Measurements from ENCODE around the gene MGARP. TPM values are rescaled to one million over a fixed set of nuclear protein-coding genes. Genes with fewer than 3 reads are reported as not detected.

Gene MGARP
- total RNA-seq, 2 donors from 2014 or later, result not detected

DNA sequence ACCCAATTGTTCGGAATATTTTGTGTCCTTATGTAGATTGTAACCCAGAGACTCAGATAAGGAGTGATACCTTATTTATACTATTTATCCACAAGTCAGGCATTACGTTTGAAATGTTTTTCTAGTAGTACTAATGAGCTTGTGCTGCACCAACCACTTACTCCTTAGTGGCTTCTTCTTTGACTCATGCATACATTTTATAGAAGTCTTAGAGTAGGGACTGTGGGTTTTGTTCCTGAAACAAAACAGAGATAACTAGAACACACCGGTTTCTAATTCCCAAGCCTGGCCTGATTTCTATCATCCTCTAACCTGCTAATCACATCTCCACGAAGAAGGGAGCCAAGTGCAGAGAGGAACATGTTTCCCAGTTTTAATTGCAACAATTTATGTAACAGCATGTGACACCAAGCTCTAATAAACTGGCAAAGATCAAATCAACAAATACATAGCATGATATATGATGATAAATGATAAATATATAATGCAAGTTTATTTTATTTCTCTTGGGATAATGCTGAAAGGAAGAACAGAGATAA, 32.3 kb downstream of the MGARP start:
- H3K27ac Mint-ChIP-seq, result peak overlapping the region; percentile 47
- H3K9me3 ChIP-seq (ENCODE audit: control insufficient read depth, low read length, poor library complexity, severe bottlenecking), result no peaks in the 10 kb centered on the region
- DNase-seq, result no peak
- no peak for ATAC-seq
- H3K4me3 Mint-ChIP-seq, result no peak overlapping the region
- no peaks in the 10 kb centered on the region for H3K27me3 Mint-ChIP-seq
- H3K36me3 Mint-ChIP-seq (ENCODE audit: low read depth), result no peaks in the 10 kb centered on the region
- H3K4me1 Mint-ChIP-seq, result peaks cover 3% of the 10 kb centered on the region

DNA sequence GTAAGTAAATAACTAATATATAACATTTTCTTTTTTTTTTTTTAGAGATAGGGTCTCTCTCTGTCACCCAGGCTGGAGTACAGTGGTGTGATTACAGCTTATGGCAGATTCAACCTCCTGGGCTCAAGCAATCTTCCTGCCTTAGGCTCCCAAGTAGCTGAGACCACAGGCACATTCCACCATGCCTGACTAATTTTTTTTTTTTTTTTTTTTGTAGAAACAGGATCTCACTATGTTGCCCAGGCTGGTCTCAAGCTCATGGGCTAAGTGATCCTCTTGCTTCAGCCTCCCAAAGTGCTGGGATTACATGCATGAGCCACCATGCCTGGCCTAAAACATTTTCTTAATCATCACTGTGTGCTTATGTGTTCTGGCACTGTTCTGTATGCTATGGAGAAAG, 32.8 kb downstream of the MGARP start:
- H3K27ac Mint-ChIP-seq, result no peak overlapping the region

DNA sequence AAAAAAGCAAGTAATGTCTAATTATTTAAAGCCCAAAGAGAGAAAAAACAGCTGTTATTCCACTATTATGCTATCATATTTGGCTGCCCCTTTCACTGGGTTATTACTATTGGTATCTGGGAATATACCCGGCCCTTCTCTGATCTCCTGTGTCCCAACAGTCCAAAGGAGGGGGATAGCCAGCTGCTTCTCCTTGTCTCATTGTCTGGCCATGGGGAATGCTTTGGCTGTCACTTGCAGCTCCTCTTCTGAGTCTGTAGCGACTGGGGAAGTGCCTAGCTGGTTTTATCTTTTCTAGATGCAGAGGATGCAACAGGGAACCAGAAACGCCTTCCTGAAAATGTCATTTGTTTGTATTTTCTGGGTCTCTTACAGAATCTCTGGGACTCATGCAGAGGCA, 33.9 kb downstream of the MGARP start:
- H3K27me3 Mint-ChIP-seq, result no peaks in the 10 kb centered on the region
- no peaks in the 10 kb centered on the region for H3K9me3 ChIP-seq (ENCODE audit: control insufficient read depth, low read length, poor library complexity, severe bottlenecking)
- DNase-seq (no peak), ATAC-seq (no peak)
- H3K4me3 Mint-ChIP-seq, result no peak overlapping the region
- peaks cover 6% of the 10 kb centered on the region for H3K4me1 Mint-ChIP-seq
- H3K36me3 Mint-ChIP-seq (ENCODE audit: low read depth), result no peaks in the 10 kb centered on the region
- no peak overlapping the region for H3K27ac Mint-ChIP-seq

More for the DNA sequence above, 32.8 kb downstream of the MGARP start:
- Mint-ChIP-seq H3K27me3 (no peaks in the 10 kb centered on the region), H3K4me1 (peaks cover 5% of the 10 kb centered on the region), H3K4me3 (no peak overlapping the region), H3K36me3 (ENCODE audit: low read depth) (no peaks in the 10 kb centered on the region)
- H3K9me3 ChIP-seq (ENCODE audit: control insufficient read depth, low read length, poor library complexity, severe bottlenecking), result no peaks in the 10 kb centered on the region
- DNase-seq (no peak), ATAC-seq (no peak)

DNA sequence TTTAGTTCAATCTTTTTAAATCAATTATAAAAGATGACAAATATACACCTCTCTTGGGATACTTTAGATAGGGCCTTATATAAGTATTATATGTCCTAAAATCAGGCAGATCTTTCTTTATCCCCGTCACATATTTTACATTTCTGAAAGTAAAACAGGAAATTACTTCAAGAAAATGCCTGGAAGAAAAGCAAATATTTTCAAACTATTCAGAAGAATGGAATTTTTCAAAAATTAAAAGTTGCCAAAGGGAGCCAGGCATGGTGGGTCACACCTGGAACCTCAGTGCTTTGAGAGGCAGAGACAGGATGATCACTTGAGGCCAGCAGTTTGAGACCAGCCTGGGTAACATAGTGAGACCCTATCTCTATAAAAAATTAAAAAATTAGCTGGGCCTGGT, 34.4 kb downstream of the MGARP start:
- H3K36me3 Mint-ChIP-seq (ENCODE audit: low read depth), result no peaks in the 10 kb centered on the region
- no peak overlapping the region for H3K4me3 Mint-ChIP-seq
- no peak for ATAC-seq

DNA sequence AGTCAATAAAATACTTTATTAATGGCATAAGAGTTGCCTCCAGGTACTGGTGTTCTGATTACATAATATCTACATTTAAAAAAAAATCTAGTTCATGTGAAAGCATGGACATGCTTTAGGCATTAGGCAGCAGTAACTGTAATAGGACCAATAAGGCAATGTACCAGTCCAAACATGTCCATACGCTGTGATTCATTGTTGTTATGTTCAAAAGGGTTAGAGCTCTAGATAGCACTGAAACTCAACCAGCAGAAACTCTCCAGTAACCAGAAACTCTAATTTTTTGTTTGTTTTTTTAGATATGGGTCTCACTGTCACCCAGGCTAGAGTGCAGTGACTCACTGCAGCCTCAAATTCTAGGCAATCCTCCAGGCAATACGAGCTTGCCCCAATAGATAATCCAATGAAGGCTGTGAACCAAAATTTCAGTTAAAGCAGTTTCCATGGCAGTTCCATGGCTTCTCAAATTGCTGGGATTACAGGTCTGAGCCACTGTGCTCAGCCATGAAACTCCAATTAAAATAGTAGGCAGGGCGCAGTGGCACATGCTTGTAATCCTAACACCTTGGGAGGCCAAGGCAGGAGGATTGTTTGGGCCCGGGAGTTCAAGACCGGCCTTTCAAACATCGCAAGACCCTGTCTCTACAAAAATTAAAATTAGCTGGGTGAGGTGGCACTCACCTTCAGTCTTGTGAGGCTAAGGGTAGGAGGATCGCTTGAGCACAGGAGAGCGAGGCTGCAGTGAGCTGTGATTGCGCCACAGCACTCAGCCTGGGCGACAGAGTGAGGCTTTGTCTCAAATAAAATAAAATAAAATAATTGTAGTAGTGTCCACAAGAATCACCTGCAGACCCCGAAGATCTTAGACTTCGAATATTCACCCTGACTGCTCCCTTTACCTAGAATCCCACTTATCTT, 36.3 kb downstream of the MGARP start:
- Mint-ChIP-seq H3K27me3 (no peaks in the 10 kb centered on the region), H3K36me3 (ENCODE audit: low read depth) (no peaks in the 10 kb centered on the region), H3K4me1 (peaks cover 6% of the 10 kb centered on the region), H3K27ac (no peak overlapping the region), H3K4me3 (no peak overlapping the region)
- DNase-seq (no peak), ATAC-seq (no peak)
- H3K9me3 ChIP-seq (ENCODE audit: control insufficient read depth, low read length, poor library complexity, severe bottlenecking), result no peaks in the 10 kb centered on the region

More for the DNA sequence above, 34.4 kb downstream of the MGARP start:
- Mint-ChIP-seq H3K4me1 (peaks cover 6% of the 10 kb centered on the region), H3K27ac (no peak overlapping the region), H3K27me3 (no peaks in the 10 kb centered on the region)
- DNase-seq, result no peak
- no peaks in the 10 kb centered on the region for H3K9me3 ChIP-seq (ENCODE audit: control insufficient read depth, low read length, poor library complexity, severe bottlenecking)

DNA sequence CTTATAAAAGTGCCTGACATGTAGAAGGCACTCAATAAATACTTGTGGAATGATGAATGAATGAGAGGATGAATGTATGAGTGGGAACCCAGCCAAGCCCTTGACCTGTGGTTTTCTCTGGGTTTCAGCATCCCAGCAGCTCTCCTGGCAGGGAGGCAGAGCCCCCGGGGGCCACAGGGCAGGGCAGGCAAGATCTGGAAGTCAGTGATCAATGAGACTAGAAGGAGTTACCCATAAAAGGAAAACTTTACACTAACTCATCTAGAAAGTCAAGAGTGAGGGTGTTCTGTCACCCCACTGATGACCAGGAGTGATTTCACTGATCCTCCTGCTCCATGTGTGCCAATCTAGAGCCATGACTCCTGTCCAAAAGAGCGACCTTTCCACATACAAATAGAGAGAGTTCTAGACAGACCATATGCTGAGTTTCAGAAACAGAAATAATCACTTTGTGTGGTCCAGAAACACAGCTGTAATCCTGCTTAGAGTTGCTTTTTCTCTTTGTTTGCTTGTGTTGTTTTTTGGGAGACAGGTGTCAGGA, 37.4 kb downstream of the MGARP start:
- H3K27ac Mint-ChIP-seq, result no peak overlapping the region
- no peak overlapping the region for H3K4me3 Mint-ChIP-seq
- no peaks in the 10 kb centered on the region for H3K27me3 Mint-ChIP-seq
- no peaks in the 10 kb centered on the region for H3K9me3 ChIP-seq (ENCODE audit: control insufficient read depth, low read length, poor library complexity, severe bottlenecking)
- DNase-seq, result no peak
- no peak for ATAC-seq
- no peaks in the 10 kb centered on the region for H3K36me3 Mint-ChIP-seq (ENCODE audit: low read depth)
- H3K4me1 Mint-ChIP-seq, result peaks cover 7% of the 10 kb centered on the region

DNA sequence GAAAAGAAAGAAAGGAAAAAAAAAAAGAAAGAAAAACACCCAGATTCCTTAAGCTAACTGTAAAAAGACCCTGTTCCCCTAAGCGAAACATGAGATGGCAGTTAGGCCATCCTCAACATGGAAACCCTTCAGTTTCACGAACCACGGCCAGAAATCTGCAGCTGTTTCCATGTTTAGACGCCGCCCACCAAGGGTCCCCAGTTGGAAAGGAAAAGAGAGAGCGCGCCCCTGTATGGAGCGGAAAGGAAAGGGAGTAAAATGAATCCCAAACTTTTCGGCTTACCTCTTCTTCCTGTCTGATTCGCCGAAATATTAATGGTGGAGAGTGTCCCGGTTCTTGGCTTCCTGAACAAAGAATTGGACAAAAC, 38.3 kb downstream of the MGARP start:
- no peaks in the 10 kb centered on the region for H3K27me3 Mint-ChIP-seq

DNA sequence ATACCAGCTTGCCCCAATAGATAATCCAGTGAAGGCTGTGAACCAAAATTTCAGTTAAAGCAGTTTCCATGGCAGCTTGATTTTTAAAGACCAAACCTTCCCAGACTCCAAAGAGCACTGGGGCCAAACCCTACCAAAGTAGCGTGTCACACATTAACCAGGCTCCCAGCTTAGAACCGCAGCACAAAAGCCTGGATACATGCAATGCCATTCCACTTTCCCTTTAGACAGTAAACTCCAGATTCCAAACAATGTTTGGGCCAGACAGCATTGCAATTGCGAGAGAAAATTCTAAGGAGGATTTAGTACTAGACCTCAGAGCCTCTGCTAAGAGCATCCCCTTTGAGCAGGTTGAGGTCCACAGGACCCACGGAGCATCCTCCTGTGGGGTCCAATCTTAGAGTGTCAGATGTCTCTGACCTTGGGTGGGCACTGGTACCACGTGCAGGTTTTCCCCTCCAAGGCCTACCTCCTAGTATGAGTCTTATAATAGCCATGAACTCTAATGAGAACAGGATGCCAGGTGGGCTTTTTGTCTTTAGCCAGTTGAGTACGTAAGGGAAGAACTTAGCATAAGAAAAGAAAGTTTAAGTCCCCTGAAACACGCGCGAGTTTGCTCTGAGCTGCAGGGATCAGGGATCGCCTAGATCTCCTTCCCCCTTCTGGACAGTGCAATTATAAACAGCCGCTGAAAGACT, 38.8 kb downstream of the MGARP start:
- no peaks in the 10 kb centered on the region for H3K9me3 ChIP-seq (ENCODE audit: control insufficient read depth, low read length, poor library complexity, severe bottlenecking)
- H3K4me1 Mint-ChIP-seq, result peaks cover 8% of the 10 kb centered on the region
- H3K36me3 Mint-ChIP-seq (ENCODE audit: low read depth), result no peaks in the 10 kb centered on the region
- ATAC-seq (no peak), DNase-seq (no peak)
- H3K27ac Mint-ChIP-seq, result no peak overlapping the region
- H3K4me3 Mint-ChIP-seq, result no peak overlapping the region
- no peaks in the 10 kb centered on the region for H3K27me3 Mint-ChIP-seq

More for the DNA sequence above, 38.3 kb downstream of the MGARP start:
- Mint-ChIP-seq H3K27ac (no peak overlapping the region), H3K4me3 (no peak overlapping the region), H3K4me1 (peaks cover 8% of the 10 kb centered on the region), H3K36me3 (ENCODE audit: low read depth) (no peaks in the 10 kb centered on the region)
- no peak for DNase-seq
- ATAC-seq, result no peak
- no peaks in the 10 kb centered on the region for H3K9me3 ChIP-seq (ENCODE audit: control insufficient read depth, low read length, poor library complexity, severe bottlenecking)

DNA sequence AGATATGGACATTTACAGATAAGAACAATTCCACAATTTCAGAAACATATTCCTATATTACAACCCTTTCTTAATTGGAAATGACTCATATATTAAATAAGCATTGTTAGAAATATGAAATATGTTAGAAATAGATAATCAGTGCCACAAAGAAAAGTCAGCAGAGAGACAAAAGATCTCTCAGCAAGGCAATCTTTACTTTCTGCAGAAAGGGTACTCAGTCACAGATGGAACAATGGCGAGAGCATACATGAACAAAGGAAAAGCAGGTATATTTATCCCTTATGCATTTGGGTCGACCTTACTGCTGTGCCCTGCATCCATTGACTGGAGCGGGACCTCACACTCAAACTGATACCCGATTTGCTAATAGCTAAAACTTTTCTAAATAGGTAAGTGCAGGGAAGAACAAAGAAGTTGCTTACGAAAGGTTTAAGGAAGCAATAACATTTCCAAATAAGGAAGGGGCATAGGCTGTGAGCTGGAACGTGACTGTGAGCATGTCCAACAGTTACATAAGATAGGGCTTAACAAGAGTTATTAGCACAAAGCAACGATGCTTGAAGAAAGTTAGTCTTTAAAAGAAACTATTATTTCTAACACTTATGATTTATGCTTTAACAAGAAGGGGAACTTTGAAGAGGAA, 40.8 kb downstream of the MGARP start:
- H3K9me3 ChIP-seq (ENCODE audit: control insufficient read depth, low read length, poor library complexity, severe bottlenecking), result no peaks in the 10 kb centered on the region
- Mint-ChIP-seq H3K4me3 (no peak overlapping the region), H3K36me3 (ENCODE audit: low read depth) (no peaks in the 10 kb centered on the region), H3K27me3 (no peaks in the 10 kb centered on the region), H3K27ac (no peak overlapping the region), H3K4me1 (peaks cover 5% of the 10 kb centered on the region)
- DNase-seq (no peak), ATAC-seq (no peak)

DNA sequence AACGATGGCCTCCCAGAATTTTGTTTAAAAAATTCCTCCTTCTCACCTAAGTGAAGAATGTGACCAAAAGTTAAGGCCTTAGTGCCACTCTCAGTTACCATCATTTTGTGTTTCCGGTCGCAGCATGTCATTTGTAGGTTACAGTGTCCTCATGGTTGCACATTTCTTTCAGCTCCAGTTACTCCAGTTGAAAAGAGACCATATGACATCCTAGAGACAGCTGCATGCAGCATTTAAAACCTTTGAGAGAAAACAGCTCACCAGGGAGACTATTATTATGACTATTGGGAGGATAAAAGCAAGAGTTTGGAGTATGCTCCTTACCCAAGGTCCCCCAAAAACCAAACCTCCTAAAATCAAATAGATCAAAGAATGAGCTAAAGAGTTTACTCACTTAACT, 45.8 kb downstream of the MGARP start:
- H3K4me1 Mint-ChIP-seq, result peaks cover 2% of the 10 kb centered on the region
- ATAC-seq (no peak), DNase-seq (no peak)
- no peaks in the 10 kb centered on the region for H3K36me3 Mint-ChIP-seq (ENCODE audit: low read depth)
- H3K4me3 Mint-ChIP-seq, result no peak overlapping the region
- H3K9me3 ChIP-seq (ENCODE audit: control insufficient read depth, low read length, poor library complexity, severe bottlenecking), result no peaks in the 10 kb centered on the region
- no peak overlapping the region for H3K27ac Mint-ChIP-seq
- no peaks in the 10 kb centered on the region for H3K27me3 Mint-ChIP-seq

DNA sequence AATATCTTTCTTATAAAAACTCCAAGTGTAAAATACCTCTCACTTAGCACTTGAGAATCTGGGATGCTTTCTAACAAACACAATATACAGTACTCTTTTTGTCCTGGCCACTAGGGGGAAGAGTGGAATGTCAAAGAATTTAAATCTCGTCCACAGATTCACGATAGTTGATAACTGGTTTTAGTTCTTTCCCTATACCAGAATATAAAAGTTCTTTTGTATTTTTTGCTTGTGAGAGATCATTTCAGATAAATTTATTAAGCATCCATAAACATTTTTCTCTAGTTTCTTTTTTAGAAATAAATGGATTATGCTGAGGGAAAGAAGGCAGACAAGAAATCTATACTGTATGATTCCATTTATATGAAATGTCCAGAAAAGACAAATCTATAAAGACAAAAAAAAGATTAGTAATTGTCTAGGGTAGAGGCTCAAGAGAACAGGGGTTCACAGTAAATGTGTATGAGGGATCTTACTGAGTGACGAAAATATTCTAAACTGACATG, 50.4 kb downstream of the MGARP start:
- no peak overlapping the region for H3K27ac Mint-ChIP-seq
- no peak overlapping the region for H3K4me3 Mint-ChIP-seq
- H3K4me1 Mint-ChIP-seq, result no peaks in the 10 kb centered on the region
- peak; percentile 75 for ATAC-seq
- no peak for DNase-seq
- no peaks in the 10 kb centered on the region for H3K36me3 Mint-ChIP-seq (ENCODE audit: low read depth)
- H3K9me3 ChIP-seq (ENCODE audit: control insufficient read depth, low read length, poor library complexity, severe bottlenecking), result no peaks in the 10 kb centered on the region
- H3K27me3 Mint-ChIP-seq, result no peaks in the 10 kb centered on the region

DNA sequence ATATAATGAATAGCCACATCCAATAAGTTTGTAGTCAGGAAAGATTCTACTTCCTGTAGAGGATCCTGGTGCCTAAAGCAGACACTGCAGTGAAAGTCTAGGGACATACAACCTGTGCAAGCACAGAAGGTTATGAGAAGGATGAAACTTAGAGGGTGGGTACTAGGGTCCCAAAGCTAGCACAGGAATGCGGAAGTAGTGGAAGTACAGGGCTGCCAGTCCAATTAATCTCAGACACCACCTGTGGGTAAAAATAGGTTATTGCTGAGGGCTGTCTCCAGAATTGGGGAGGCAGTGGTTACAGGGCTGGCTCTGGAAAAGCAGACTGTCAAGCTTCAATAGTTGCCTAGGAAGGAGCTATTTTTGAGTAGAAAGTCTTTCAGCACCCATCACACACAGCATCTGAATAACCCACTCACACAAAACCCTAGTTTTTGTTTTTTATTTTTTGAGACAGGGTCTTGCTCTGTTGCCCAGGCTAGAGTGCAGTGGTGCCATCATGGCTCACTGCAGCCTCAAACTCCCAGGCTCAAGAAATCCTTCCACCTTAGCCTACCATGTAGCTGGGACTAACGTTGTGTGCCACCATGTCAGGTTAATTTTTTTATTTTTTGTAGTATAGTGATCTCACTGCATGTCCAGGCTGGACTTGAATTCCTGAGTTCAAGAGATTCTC, 52.2 kb downstream of the MGARP start:
- H3K27ac Mint-ChIP-seq, result no peak overlapping the region
- H3K4me1 Mint-ChIP-seq, result peaks cover 3% of the 10 kb centered on the region
- ATAC-seq (peak; percentile 46), DNase-seq (no peak)
- H3K4me3 Mint-ChIP-seq, result no peak overlapping the region
- H3K9me3 ChIP-seq (ENCODE audit: control insufficient read depth, low read length, poor library complexity, severe bottlenecking), result no peaks in the 10 kb centered on the region
- no peaks in the 10 kb centered on the region for H3K36me3 Mint-ChIP-seq (ENCODE audit: low read depth)
- H3K27me3 Mint-ChIP-seq, result no peaks in the 10 kb centered on the region
